GM21423 (cell line): ENCODE measurements around the gene NAA10.

Source experiments
- ATAC-seq: cut with Tn5 transposase; IDR thresholded peaks from one replicate; pipeline ENCODE4 v1.9.1; 2021; ENCODE audit warnings: mild to moderate bottlenecking, moderate library complexity; ENCODE audit not compliant: unreplicated experiment

The NAA10 gene

GRCh38 chrX:153885968-153886903 is 48.6 kb downstream of the NAA10 start, which contains the start of gene L1CAM:
L1CAM (minus strand) TSS chrX:153886173; CDS start chrX:153875836, 10,337 bp downstream.
- ATAC-seq = no peak

GRCh38 chrX:153885208-153885787 is 49.5 kb downstream of the NAA10 start:
- ATAC-seq = no peak

- no peak for ATAC-seq
Measured at GRCh38 chrX:153884590-153884989, 50.2 kb downstream of the NAA10 start.

GRCh38 chrX:153884136-153884535 is 50.7 kb downstream of the NAA10 start:
- no peak for ATAC-seq

GRCh38 chrX:153883163-153883843 is 51.5 kb downstream of the NAA10 start:
- ATAC-seq = no peak

GRCh38 chrX:153882557-153882956 is 52.3 kb downstream of the NAA10 start:
- ATAC-seq = no peak

GRCh38 chrX:153882086-153882498 is 52.7 kb downstream of the NAA10 start:
- no peak for ATAC-seq

- no peak for ATAC-seq
Measured at GRCh38 chrX:153881281-153881680, 53.6 kb downstream of the NAA10 start.

GRCh38 chrX:153880440-153880815 is 54.4 kb downstream of the NAA10 start:
- no peak for ATAC-seq

- ATAC-seq = no peak
Measured at GRCh38 chrX:153879741-153880439, 54.9 kb downstream of the NAA10 start.
